Endothelial cell of umbilical vein (primary cell): ENCODE results near the gene CD48. TPM values are rescaled to one million over a fixed set of nuclear protein-coding genes. Genes with fewer than 3 reads are reported as not detected.

ENCODE experiments used
- BruUV-seq: library from RNA; stranded (reverse); fragments of 400-500 nt; replicated peaks from 2 replicates; lab custom pipeline; 2021; lab: Mats Ljungman, UMichigan
- CTCF ChIA-PET: fragments of 300-600, 350-600 bp; sonication (Branson Sonifier 250); formaldehyde crosslinking; loops from one replicate; lab custom pipeline; 2021; ENCODE audit warnings: antibody characterized with exemption, inconsistent platforms; lab: Charles Lee
- POLR2A ChIA-PET: fragments of 300-600, 350-600 bp; sonication (Branson Sonifier 250); formaldehyde crosslinking; loops from one replicate; lab custom pipeline; 2021; ENCODE audit warnings: antibody characterized with exemption, inconsistent platforms; lab: Charles Lee
- DNase-seq: peaks from one replicate; pipeline ENCODE4 v3.0.0-alpha.2; 2011; ENCODE audit warnings: low read depth, low spot score
- FAIRE-seq: peaks from 2 replicates; lab custom pipeline; 2011; peaks lifted over from hg19 to GRCh38; lab: Jason Lieb, UNC
- H2AFZ ChIP-seq: 2 replicates; pipeline ENCODE4 v1.6.0; 2012; ENCODE audit warnings: low read depth, low read length, control low read depth, inconsistent platforms
- H3K27ac ChIP-seq: 2 replicates; pipeline ENCODE4 v1.5.1; 2011; ENCODE audit warnings: low read depth, mild to moderate bottlenecking, control low read depth, low read length, moderate library complexity; ENCODE audit not compliant: insufficient read depth
- H3K27me3 ChIP-seq, 2 experiments: 2 replicates each; pipeline versions ENCODE4 v1.6.0 to v1.6.1; 2011; ENCODE audit warnings: low read length in 2 of 2, mixed read lengths in 1 of 2; ENCODE audit not compliant: control insufficient read depth in 2 of 2, insufficient read depth in 2 of 2
- H3K36me3 ChIP-seq, 2 experiments: 2 replicates in 1 of 2; 3 replicates in 1 of 2; pipeline ENCODE4 v1.5.1; 2011; ENCODE audit warnings: low read length in 2 of 2, mild to moderate bottlenecking in 1 of 2, moderate library complexity in 1 of 2; ENCODE audit not compliant: control insufficient read depth in 2 of 2, insufficient read depth in 2 of 2; ENCODE audit errors: extremely low read depth in 1 of 2
- H3K4me1 ChIP-seq: 3 replicates; pipeline ENCODE4 v1.5.1; 2011; ENCODE audit warnings: mild to moderate bottlenecking, low read length; ENCODE audit not compliant: control insufficient read depth, insufficient read depth; ENCODE audit errors: extremely low read depth
- H3K4me2 ChIP-seq: 2 replicates; pipeline ENCODE4 v1.6.1; 2011; ENCODE audit warnings: low read length, control low read depth, mixed read lengths; ENCODE audit not compliant: insufficient read depth
- H3K4me3 ChIP-seq, 3 experiments: fragments of 200-600 bp in 1 of 3; sonication (generic), shearing (Covaris generic) in 1 of 3; replicated peaks in 1 of 3; 2 replicates each; pipeline ENCODE4 v1.5.1; 2011 to 2016; ENCODE audit warnings: control low read depth in 3 of 3, low read length in 3 of 3, mild to moderate bottlenecking in 2 of 3, inconsistent platforms in 1 of 3, low read depth in 1 of 3, moderate library complexity in 1 of 3; ENCODE audit not compliant: insufficient read depth in 1 of 3
- H3K79me2 ChIP-seq: 2 replicates; pipeline ENCODE4 v1.6.0; 2012; ENCODE audit warnings: low read length, inconsistent platforms; ENCODE audit not compliant: control insufficient read depth, insufficient read depth
- H3K9ac ChIP-seq: replicated peaks from 2 replicates; pipeline ENCODE3; 2011; ENCODE audit warnings: low read length, control low read depth; ENCODE audit not compliant: insufficient read depth; ENCODE audit errors: extremely low read depth
- H3K9me1 ChIP-seq: replicated peaks from 3 replicates; pipeline ENCODE4 v1.6.0; 2011; ENCODE audit warnings: mild to moderate bottlenecking, low read length; ENCODE audit not compliant: control insufficient read depth, insufficient read depth; ENCODE audit errors: extremely low read depth
- H3K9me3 ChIP-seq: replicated peaks from 2 replicates; pipeline ENCODE4 v1.5.1; 2012; ENCODE audit warnings: low read length, inconsistent platforms; ENCODE audit not compliant: control insufficient read depth, insufficient read depth
- H4K20me1 ChIP-seq: replicated peaks from 2 replicates; pipeline ENCODE3; 2011; ENCODE audit warnings: mild to moderate bottlenecking, low read length; ENCODE audit not compliant: control insufficient read depth, insufficient read depth; ENCODE audit errors: extremely low read depth
- EZH2 ChIP-seq: IDR thresholded peaks from 2 replicates; pipeline ENCODE4 v1.6.1; 2012; ENCODE audit warnings: borderline replicate concordance, low read depth, mild to moderate bottlenecking, moderate library complexity, low read length, inconsistent platforms; ENCODE audit not compliant: severe bottlenecking
- FOS ChIP-seq: IDR thresholded peaks from 2 replicates; pipeline ENCODE4 v1.6.1; 2011; ENCODE audit warnings: mild to moderate bottlenecking, low read length, moderate library complexity, borderline replicate concordance; ENCODE audit not compliant: insufficient read depth
- GATA2 ChIP-seq: IDR thresholded peaks from 2 replicates; pipeline ENCODE4 v1.7.0; 2011; ENCODE audit warnings: low read depth, mild to moderate bottlenecking, moderate library complexity, mixed read lengths, low read length; ENCODE audit not compliant: insufficient read length, insufficient read depth
- JUN ChIP-seq: IDR thresholded peaks from 2 replicates; pipeline ENCODE4 v1.6.1; 2011; ENCODE audit warnings: borderline replicate concordance, low read depth; ENCODE audit not compliant: insufficient read length, insufficient read depth
- MAX ChIP-seq: IDR thresholded peaks from 2 replicates; pipeline ENCODE4 v1.6.1; 2011; ENCODE audit not compliant: insufficient read depth, insufficient read length
- POLR2A ChIP-seq: IDR thresholded peaks from 2 replicates; pipeline ENCODE4 v1.6.1; 2012; ENCODE audit warnings: low read depth, mild to moderate bottlenecking, control low read depth, low read length
- dilution Hi-C: fragments of 300-500 bp; cut with MboI; formaldehyde crosslinking; loops from one replicate; pipeline ENCODE4 v1.15.0; 2019; ENCODE audit warnings: low sequenced_read_pairs; ENCODE audit not compliant: extremely low pct_ligation_motif_present
- intact Hi-C: fragments of 100-400 bp; cut with micrococcal nuclease; formaldehyde crosslinking; loops from one replicate; pipeline ENCODE4 v1.10.0; 2022
- polyA plus RNA-seq, 4 experiments: library from polyadenylated mRNA; depleted of rRNA in 3 of 4; stranded (reverse) in 3 of 4; unstranded in 1 of 4; fragments of >200 nt; gene quantifications; 2 replicates each; pipeline versions ENCODE4 v1.2.1 to v1.2.3, GENCODE V29; 2011 to 2012; ENCODE audit warnings: missing spikeins in 1 of 4
- total RNA-seq: library from RNA; stranded (reverse); gene quantifications from 2 replicates; pipeline ENCODE4 v1.2.3, GENCODE V29; 2021

Gene CD48
- total and polyA plus RNA-seq, 2 donors (not counting 3 experiments of a cell fraction or from before 2014, with no cell fraction given): not detected

- POLR2A ChIA-PET: no interaction called here
Observed at GRCh38 chr1:160647329-160647720, 64.3 kb downstream of the CD48 start.

GRCh38 chr1:160646711-160647328 lies 64.8 kb downstream of the CD48 start, which contains the start of gene SLAMF1:
SLAMF1 (minus strand) TSS chr1:160647044; CDS start chr1:160646945, 99 bp downstream.
- H3K4me1 ChIP-seq: no peaks in the 10 kb centered on the region
- no peaks in the 10 kb centered on the region for H3K9me1 ChIP-seq
- FAIRE-seq (no peak), DNase-seq (no peak)
- dilution Hi-C loops (no loop called here), intact Hi-C loops (no loop called here)
- H4K20me1 ChIP-seq: no peaks in the 10 kb centered on the region
- H3K27me3 ChIP-seq: peaks cover 2 to 3% of the 10 kb centered on the region in 2 experiments
- H3K36me3 ChIP-seq: no peaks in the 10 kb centered on the region
- H3K4me3 ChIP-seq: no peak within 1 kb of the TSS
- H3K4me2 ChIP-seq: no peak within 1 kb of the TSS
- H3K9ac ChIP-seq: no peak within 1 kb of the TSS
- no peak within 1 kb of the TSS for H3K27ac ChIP-seq
- TF ChIP-seq EZH2 (no peak), GATA2 (no peak), JUN (no peak), POLR2A (no peak), MAX (no peak), FOS (no peak)
- ChIA-PET CTCF (interaction anchor here (1.2 kb wide), 1 partner anchor 9 kb away, joined by 3 read pairs; no protein-coding TSS in a partner anchor), POLR2A (no interaction called here)
- no TSS peak for BruUV-seq
- H3K9me3 ChIP-seq: no peaks in the 10 kb centered on the region
- H3K79me2 ChIP-seq: no peaks in the 10 kb centered on the region
- no peak within 1 kb of the TSS for H2AFZ ChIP-seq

More at GRCh38 chr1:160647329-160647720, 64.3 kb downstream of the CD48 start:
- H3K27me3 ChIP-seq: peaks cover 2 to 3% of the 10 kb centered on the region in 2 experiments
- dilution Hi-C loops (no loop called here), intact Hi-C loops (no loop called here)
- no peaks in the 10 kb centered on the region for H4K20me1 ChIP-seq
- no peak overlapping the region for H3K4me3 ChIP-seq
- no peaks in the 10 kb centered on the region for H3K4me1 ChIP-seq
- no peak for TF ChIP-seq FOS
- CTCF ChIA-PET: no interaction called here
- BruUV-seq: no TSS peak
- no peaks in the 10 kb centered on the region for H3K36me3 ChIP-seq
- H3K4me2 ChIP-seq: no peak overlapping the region
- no peak overlapping the region for H3K9ac ChIP-seq
- no peaks in the 10 kb centered on the region for H3K9me3 ChIP-seq
- FAIRE-seq (no peak), DNase-seq (no peak)
- no peaks in the 10 kb centered on the region for H3K79me2 ChIP-seq
- no peaks in the 10 kb centered on the region for H3K9me1 ChIP-seq
- H2AFZ ChIP-seq: no peak overlapping the region
- H3K27ac ChIP-seq: no peak overlapping the region
